ENCODE results near the gene MYH11.

GRCh38 chr16:15836965-15837611 lies 19.7 kb downstream of the MYH11 start:
- TF ChIP-seq CTCF (IDR thresholded peaks at IDR 0.05; ENCODE audit: poor library complexity, severe bottlenecking) (no peak), RAD21 (conservative IDR thresholded peaks at IDR 0.05) (no peak), EZH2 (IDR thresholded peaks at IDR 0.05; ENCODE audit: borderline replicate concordance, insufficient read depth, low read length, poor library complexity, severe bottlenecking) (no peak), POLR2AphosphoS5 (IDR thresholded peaks at IDR 0.05) (no peak), TAF1 (IDR thresholded peaks at IDR 0.05; ENCODE audit: low read depth) (no peak), EP300 (conservative IDR thresholded peaks at IDR 0.05; ENCODE audit: poor library complexity, severe bottlenecking) (no peak)

Data from neural cell (in vitro differentiated cells).